PC-3 (cell line): Measurements from ENCODE around the gene DHRS3.

Experiments used
- EZH2 ChIP-seq: fragments of 300-600 bp; sonication (generic); IDR thresholded peaks from one replicate; pipeline ENCODE4 v1.6.1; 2017; ENCODE audit warnings: antibody characterized with exemption, mild to moderate bottlenecking, low read length; ENCODE audit not compliant: unreplicated experiment
- TF ChIP-seq, protein P1 (sequence below): fragments of 300-600 bp; sonication (generic); conservative IDR thresholded peaks from 2 replicates; pipeline ENCODE4 v1.5.1; 2017; ENCODE audit warnings: antibody characterized with exemption, low read depth, mild to moderate bottlenecking, low read length

DNA sequence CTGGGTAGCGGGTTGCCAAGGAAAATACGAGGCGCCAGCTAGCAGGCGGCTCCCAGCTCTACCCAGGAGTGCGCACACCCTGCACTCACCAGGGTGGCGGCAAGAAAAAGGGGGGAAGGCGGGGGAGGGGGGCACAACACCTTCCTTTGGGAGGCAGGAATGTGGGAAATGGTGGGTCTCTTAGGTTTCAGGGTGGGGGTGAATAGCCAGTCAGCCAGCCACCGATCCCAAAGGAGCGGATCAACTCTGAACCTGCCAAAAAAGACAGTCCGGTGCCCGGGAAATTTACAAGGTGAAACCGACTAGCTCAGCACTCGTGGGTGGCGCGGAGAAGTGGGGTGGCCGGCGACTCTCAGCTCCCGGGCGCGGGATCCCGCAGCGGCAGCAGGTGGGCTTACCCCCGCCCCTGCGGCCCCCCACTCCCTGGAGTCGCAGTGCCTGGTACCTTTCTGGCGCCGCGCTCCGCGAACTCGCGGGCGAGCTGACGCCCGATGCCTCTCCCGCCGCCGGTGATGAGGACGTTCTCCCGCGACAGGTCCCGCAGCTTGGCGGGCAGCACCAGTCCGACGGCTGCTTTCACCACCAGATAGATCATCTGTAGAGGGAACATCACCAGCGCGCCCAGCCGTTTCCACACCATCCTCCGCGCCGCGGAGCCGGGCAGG is 1.2 kb downstream of the DHRS3 start:
- TF ChIP-seq, protein P1, sequence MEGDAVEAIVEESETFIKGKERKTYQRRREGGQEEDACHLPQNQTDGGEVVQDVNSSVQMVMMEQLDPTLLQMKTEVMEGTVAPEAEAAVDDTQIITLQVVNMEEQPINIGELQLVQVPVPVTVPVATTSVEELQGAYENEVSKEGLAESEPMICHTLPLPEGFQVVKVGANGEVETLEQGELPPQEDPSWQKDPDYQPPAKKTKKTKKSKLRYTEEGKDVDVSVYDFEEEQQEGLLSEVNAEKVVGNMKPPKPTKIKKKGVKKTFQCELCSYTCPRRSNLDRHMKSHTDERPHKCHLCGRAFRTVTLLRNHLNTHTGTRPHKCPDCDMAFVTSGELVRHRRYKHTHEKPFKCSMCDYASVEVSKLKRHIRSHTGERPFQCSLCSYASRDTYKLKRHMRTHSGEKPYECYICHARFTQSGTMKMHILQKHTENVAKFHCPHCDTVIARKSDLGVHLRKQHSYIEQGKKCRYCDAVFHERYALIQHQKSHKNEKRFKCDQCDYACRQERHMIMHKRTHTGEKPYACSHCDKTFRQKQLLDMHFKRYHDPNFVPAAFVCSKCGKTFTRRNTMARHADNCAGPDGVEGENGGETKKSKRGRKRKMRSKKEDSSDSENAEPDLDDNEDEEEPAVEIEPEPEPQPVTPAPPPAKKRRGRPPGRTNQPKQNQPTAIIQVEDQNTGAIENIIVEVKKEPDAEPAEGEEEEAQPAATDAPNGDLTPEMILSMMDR: no peak
- no peak for TF ChIP-seq EZH2
